DND-41 (cell line): ENCODE data around the gene TAX1BP3.

Experiments used
- ATAC-seq: fragments of 200-7000 bp; cut with Tn5 transposase; 3 replicates; pipeline ENCODE4 v1.9.1; 2021; ENCODE audit warnings: low read depth; ENCODE audit not compliant: insufficient read depth
- DNase-seq: peaks from one replicate; pipeline ENCODE4 v3.0.0-alpha.2; 2020
- H2AFZ ChIP-seq: 2 replicates; pipeline ENCODE4 v1.6.0; 2012; ENCODE audit warnings: low read depth, low read length
- H3K27ac ChIP-seq: 2 replicates; pipeline ENCODE4 v1.5.1; 2012; ENCODE audit warnings: low read length, inconsistent platforms
- H3K27me3 ChIP-seq: fragments of 200-600 bp; sonication (generic); 2 replicates; pipeline ENCODE4 v1.6.0; 2012; ENCODE audit warnings: low read length, mild to moderate bottlenecking, inconsistent platforms; ENCODE audit not compliant: insufficient read depth, poor library complexity
- H3K36me3 ChIP-seq: 2 replicates; pipeline ENCODE4 v1.5.1; 2012; ENCODE audit warnings: low read length, inconsistent platforms; ENCODE audit not compliant: insufficient read depth
- H3K4me1 ChIP-seq: 2 replicates; pipeline ENCODE4 v1.5.1; 2012; ENCODE audit warnings: mild to moderate bottlenecking, low read length; ENCODE audit not compliant: insufficient read depth
- H3K4me2 ChIP-seq: 2 replicates; pipeline ENCODE4 v1.6.0; 2012; ENCODE audit warnings: mild to moderate bottlenecking, moderate library complexity, low read length, inconsistent platforms; ENCODE audit not compliant: insufficient read depth
- H3K4me3 ChIP-seq, 2 experiments: fragments of 200-600 bp in 1 of 2; shearing (Covaris generic) in 1 of 2; 2 replicates each; pipeline ENCODE4 v1.5.1; 2012 to 2016; ENCODE audit warnings: inconsistent platforms in 2 of 2, low read length in 2 of 2, mild to moderate bottlenecking in 2 of 2, low read depth in 1 of 2, moderate library complexity in 1 of 2
- H3K79me2 ChIP-seq: 2 replicates; pipeline ENCODE4 v1.6.0; 2012; ENCODE audit warnings: low read length, inconsistent platforms; ENCODE audit not compliant: insufficient read depth
- H3K9ac ChIP-seq: 2 replicates; pipeline ENCODE4 v1.6.0; 2012; ENCODE audit warnings: low read depth, mild to moderate bottlenecking, inconsistent platforms, low read length, moderate library complexity
- H3K9me3 ChIP-seq: 2 replicates; pipeline ENCODE4 v1.5.1; 2012; ENCODE audit warnings: low read length, moderate library complexity, mild to moderate bottlenecking, inconsistent platforms; ENCODE audit not compliant: insufficient read depth, severe bottlenecking
- H4K20me1 ChIP-seq: 2 replicates; pipeline ENCODE4 v1.6.0; 2012; ENCODE audit warnings: low read length; ENCODE audit not compliant: insufficient read depth
- CTCF ChIP-seq: IDR thresholded peaks from 2 replicates; pipeline ENCODE4 v1.5.1; 2012; ENCODE audit warnings: borderline replicate concordance, low read length, moderate library complexity, mild to moderate bottlenecking; ENCODE audit not compliant: poor library complexity, severe bottlenecking; ENCODE audit errors: extremely low read depth
- EZH2 ChIP-seq: IDR thresholded peaks from 3 replicates; pipeline ENCODE4 v1.6.1; 2012; ENCODE audit warnings: borderline replicate concordance, low read depth, mild to moderate bottlenecking, moderate library complexity, low read length, inconsistent platforms; ENCODE audit not compliant: severe bottlenecking

TAX1BP3 gene

DNA sequence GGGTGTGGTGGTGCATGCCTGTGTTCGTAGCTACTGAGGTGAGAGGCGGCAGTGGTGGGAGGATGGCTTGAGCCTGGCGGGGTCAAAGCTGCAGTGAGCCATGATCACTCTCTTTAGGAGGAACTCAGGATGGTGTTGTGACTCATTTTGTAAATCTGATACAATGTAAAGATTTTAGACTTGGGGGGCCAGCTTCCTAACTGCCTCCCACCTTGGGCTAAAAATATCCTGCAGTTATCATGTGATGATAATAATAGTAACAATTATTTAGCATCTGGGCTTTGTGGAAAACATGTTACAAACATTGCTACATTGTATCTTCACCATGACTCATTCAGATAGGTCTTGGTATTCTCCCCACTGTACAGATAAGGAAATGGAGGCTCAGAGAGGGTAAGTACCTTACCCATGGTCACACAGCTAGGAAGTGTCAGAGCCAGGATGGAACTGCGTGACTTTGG, 24.5 kb downstream of the TAX1BP3 start:
- no peaks in the 10 kb centered on the region for H3K4me1 ChIP-seq

DNA sequence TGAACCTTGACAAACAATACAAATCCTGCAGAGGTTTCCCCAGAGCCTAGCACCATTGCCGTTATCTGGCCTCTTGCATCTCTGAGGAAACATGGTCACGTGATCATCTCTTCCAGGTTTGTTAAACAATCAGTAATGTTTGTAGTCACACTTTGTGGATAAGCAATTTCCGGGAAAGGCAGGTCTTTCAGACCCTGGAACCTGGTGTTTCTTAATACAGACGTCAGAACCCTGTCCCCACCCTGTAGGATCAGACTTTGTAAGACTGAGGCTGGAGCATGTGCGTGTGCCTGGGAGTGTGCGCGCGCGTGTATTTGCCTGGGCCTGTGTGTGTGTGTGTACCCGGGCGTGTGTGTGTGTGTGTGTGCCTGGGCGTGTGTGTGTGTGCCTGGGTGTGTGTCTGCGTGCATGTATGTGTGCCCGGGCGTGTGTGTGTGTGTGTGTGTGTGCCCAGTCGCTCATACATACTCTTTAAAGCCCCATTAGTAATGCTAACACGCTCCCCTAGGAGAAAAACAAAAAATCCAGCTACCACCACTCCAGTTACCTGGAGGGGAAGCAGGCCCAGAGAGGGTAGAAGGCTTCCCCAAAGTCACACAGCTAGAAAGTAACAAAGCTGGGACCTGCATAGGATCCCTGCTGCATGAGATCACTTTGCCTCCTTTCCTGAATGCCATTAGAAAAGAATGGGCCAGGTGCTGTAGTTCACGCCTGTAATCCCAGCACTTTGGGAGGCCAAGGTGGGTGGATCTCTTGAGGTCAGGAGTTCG, 26.5 kb downstream of the TAX1BP3 start:
- H3K27me3 ChIP-seq = no peaks in the 10 kb centered on the region
- H3K4me1 ChIP-seq = peaks cover 12% of the 10 kb centered on the region
- H3K27ac ChIP-seq = no peak overlapping the region

More for the DNA sequence above, 24.5 kb downstream of the TAX1BP3 start:
- no peaks in the 10 kb centered on the region for H3K27me3 ChIP-seq
- H3K4me3 ChIP-seq = no peak overlapping the region
- TF ChIP-seq EZH2 = no peak
- H2AFZ ChIP-seq = no peak overlapping the region
- H3K27ac ChIP-seq = no peak overlapping the region
- H3K36me3 ChIP-seq = peaks cover 16% of the 10 kb centered on the region; the same call in 1 of the 2 replicates
- peaks cover 4% of the 10 kb centered on the region; the same call in 1 of the 2 replicates for H4K20me1 ChIP-seq
- H3K79me2 ChIP-seq = no peaks in the 10 kb centered on the region
- no peaks in the 10 kb centered on the region for H3K9me3 ChIP-seq
- no peak overlapping the region for H3K4me2 ChIP-seq
- no peak for ATAC-seq
- H3K9ac ChIP-seq = no peak overlapping the region
- DNase-seq = no peak

GRCh38 chr17:3641014-3641413, 27.4 kb downstream of the TAX1BP3 start:
- H3K36me3 ChIP-seq = peaks cover 3% of the 10 kb centered on the region
- no peak overlapping the region for H3K4me2 ChIP-seq
- H2AFZ ChIP-seq = no peak overlapping the region
- no peaks in the 10 kb centered on the region for H3K27me3 ChIP-seq
- H3K4me3 ChIP-seq = no peak overlapping the region
- DNase-seq (no peak), ATAC-seq (no peak)
- no peak for TF ChIP-seq CTCF
- TF ChIP-seq EZH2 = no peak
- no peaks in the 10 kb centered on the region for H3K9me3 ChIP-seq
- peaks cover 12% of the 10 kb centered on the region for H3K4me1 ChIP-seq
- H4K20me1 ChIP-seq = no peaks in the 10 kb centered on the region
- no peak overlapping the region for H3K9ac ChIP-seq
- no peak overlapping the region for H3K27ac ChIP-seq
- H3K79me2 ChIP-seq = peaks cover 10% of the 10 kb centered on the region

More for the DNA sequence above, 26.5 kb downstream of the TAX1BP3 start:
- ATAC-seq = no peak
- TF ChIP-seq CTCF (no peak), EZH2 (no peak)
- Histone ChIP-seq H3K9ac (no peak overlapping the region), H3K4me3 (no peak overlapping the region), H3K4me2 (no peak overlapping the region), H4K20me1 (no peaks in the 10 kb centered on the region), H3K79me2 (peaks cover 6% of the 10 kb centered on the region; the same call in 1 of the 2 replicates), H3K36me3 (peaks cover 3% of the 10 kb centered on the region), H2AFZ (no peak overlapping the region), H3K9me3 (no peaks in the 10 kb centered on the region)
- DNase-seq = no peak

GRCh38 chr17:3639981-3640596, 28.3 kb downstream of the TAX1BP3 start:
- H3K4me2 ChIP-seq = no peak overlapping the region
- peaks cover 18% of the 10 kb centered on the region for H3K4me1 ChIP-seq
- H3K79me2 ChIP-seq = peaks cover 17% of the 10 kb centered on the region
- no peak overlapping the region for H3K4me3 ChIP-seq
- H3K36me3 ChIP-seq = peaks cover 3% of the 10 kb centered on the region
- no peak overlapping the region for H3K27ac ChIP-seq
- DNase-seq = no peak
- no peaks in the 10 kb centered on the region for H3K27me3 ChIP-seq
- ATAC-seq = no peak
- TF ChIP-seq EZH2 (no peak), CTCF (no peak)
- H4K20me1 ChIP-seq = no peaks in the 10 kb centered on the region
- H3K9ac ChIP-seq = no peak overlapping the region
- no peak overlapping the region for H2AFZ ChIP-seq
- H3K9me3 ChIP-seq = no peaks in the 10 kb centered on the region
